ENCODE data around the gene CDH23.

GRCh38 chr10:71442859-71443570 lies 46.3 kb downstream of the CDH23 start:
- TF ChIP-seq PHF8 (conservative IDR thresholded peaks at IDR 0.05; ENCODE audit: low read depth, low read length) (no peak), CHD2 (IDR thresholded peaks at IDR 0.05; ENCODE audit: low read length) (no peak), SIN3A (conservative IDR thresholded peaks at IDR 0.05 in 1 of 2, IDR thresholded peaks at IDR 0.05 in 1 of 2; ENCODE audit: low read depth in 1 of 2, low read length in 2 of 2) (no peak), ASH2L (IDR thresholded peaks at IDR 0.05; ENCODE audit: low read length) (no peak), SUZ12 (IDR thresholded peaks at IDR 0.05; ENCODE audit: low read length) (no peak), RAD21 (IDR thresholded peaks at IDR 0.05 in 1 of 2, conservative IDR thresholded peaks at IDR 0.05 in 1 of 2; ENCODE audit: low read depth in 2 of 2, low read length in 2 of 2) (no peak), JUN (IDR thresholded peaks at IDR 0.05; ENCODE audit: low read depth, low read length) (no peak), POLR2A (IDR thresholded peaks at IDR 0.05; ENCODE audit: control extremely low read depth in 1 of 2, low read depth in 2 of 2, low read length in 2 of 2) (no peak), GTF2F1 (IDR thresholded peaks at IDR 0.05; ENCODE audit: borderline replicate concordance, low read depth, low read length) (no peak)
